HS-5 (cell line): Measurements from ENCODE around the gene GPR107.
"Not testable (repeated sequence)": the region's sequence is repeated elsewhere in the genome, so short reads cannot be mapped to it uniquely, and the experiment has no call there.

Source experiments
- DNase-seq: peaks from one replicate; pipeline ENCODE4 v3.0.0-alpha.2; 2012; ENCODE audit warnings: low read depth

The GPR107 gene

GRCh38 chr9:130053504-130054324 lies at the start of gene GPR107:
GPR107 (plus strand) TSS chr9:130053906; CDS start chr9:130053933, 27 bp downstream.
- no peak for DNase-seq

- DNase-seq = no peak
Measured at GRCh38 chr9:130003943-130004552, 49.7 kb upstream of the GPR107 start.

- not testable (repeated sequence) for DNase-seq
Measured at GRCh38 chr9:130006952-130007351, 46.8 kb upstream of the GPR107 start.

- no peak for DNase-seq
Measured at GRCh38 chr9:130008538-130008937, 45.2 kb upstream of the GPR107 start.

- not testable (repeated sequence) for DNase-seq
Measured at GRCh38 chr9:130009546-130009945, 44.2 kb upstream of the GPR107 start.

- DNase-seq = no peak
Measured at GRCh38 chr9:130010151-130010988, 43.3 kb upstream of the GPR107 start.

GRCh38 chr9:130013326-130013725 lies 40.4 kb upstream of the GPR107 start:
- DNase-seq = no peak

- DNase-seq = no peak
Measured at GRCh38 chr9:130015353-130016019, 38.2 kb upstream of the GPR107 start.

GRCh38 chr9:130017076-130017475 lies 36.6 kb upstream of the GPR107 start:
- DNase-seq = no peak

GRCh38 chr9:130017510-130017909 lies 36.2 kb upstream of the GPR107 start:
- DNase-seq = not testable (repeated sequence)

- DNase-seq = no peak
Measured at GRCh38 chr9:130018265-130018664, 35.4 kb upstream of the GPR107 start.

GRCh38 chr9:130020618-130021017 lies 33.1 kb upstream of the GPR107 start:
- DNase-seq = no peak

GRCh38 chr9:130021123-130021522 lies 32.6 kb upstream of the GPR107 start:
- no peak for DNase-seq

- DNase-seq = not testable (repeated sequence)
Measured at GRCh38 chr9:130021842-130022241, 31.9 kb upstream of the GPR107 start.

GRCh38 chr9:130022566-130023143 lies 31.1 kb upstream of the GPR107 start:
- DNase-seq = no peak

- no peak for DNase-seq
Measured at GRCh38 chr9:130023144-130023787, 30.4 kb upstream of the GPR107 start.

GRCh38 chr9:130023994-130024596 lies 29.6 kb upstream of the GPR107 start:
- DNase-seq = no peak

- no peak for DNase-seq
Measured at GRCh38 chr9:130024597-130024994, 29.1 kb upstream of the GPR107 start.

GRCh38 chr9:130026583-130027340 lies 26.9 kb upstream of the GPR107 start:
- DNase-seq = no peak
